ENCODE results near the gene LILRB5. TPM values are rescaled to one million over a fixed set of nuclear protein-coding genes. Genes with fewer than 3 reads are reported as not detected.

Gene LILRB5
- total and polyA plus RNA-seq, 2 of the 4 experiments (the other 2 are of a cell fraction) = not detected

DNA sequence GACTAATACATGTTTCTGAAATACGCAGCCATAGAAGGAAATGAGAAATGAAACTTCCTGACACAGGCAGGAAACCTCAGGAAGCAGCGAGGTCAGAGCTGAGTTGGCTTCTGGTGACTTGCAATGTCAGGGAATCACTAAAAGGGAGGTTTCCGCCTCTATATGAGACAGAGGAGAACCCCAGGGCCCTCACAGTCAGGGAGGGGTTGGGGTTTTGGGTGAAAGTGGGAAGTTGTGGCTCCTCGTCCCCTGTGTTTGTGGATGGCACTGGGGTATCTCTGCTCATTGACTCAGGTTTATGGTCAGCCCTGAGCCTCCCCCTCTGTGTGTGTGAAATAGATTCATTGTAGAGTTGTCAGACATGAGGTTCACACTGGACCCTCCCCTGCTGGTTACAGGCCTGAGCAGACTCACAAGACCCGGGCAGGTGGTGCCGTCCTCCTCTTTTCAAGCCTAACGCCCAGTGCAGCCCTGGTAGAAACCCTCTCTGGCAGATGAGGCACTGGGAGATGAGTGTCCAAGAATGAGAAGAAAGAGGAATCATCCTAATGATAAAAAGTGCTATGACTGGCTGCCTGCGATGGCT, 9.0 kb downstream of the LILRB5 start:
- BruUV-seq (replicated peaks) = no TSS peak
- H3K27me3 ChIP-seq (ENCODE audit: control insufficient read depth, insufficient read depth, low read length) = peaks cover 5% of the 10 kb centered on the region
- no peak overlapping the region for H4K5ac ChIP-seq (ENCODE audit: low read depth, low read length)
- no peak overlapping the region for H2AK9ac ChIP-seq (replicated peaks; ENCODE audit: low read depth, low read length, poor library complexity)
- no peak overlapping the region for H4K91ac ChIP-seq (ENCODE audit: insufficient read depth, low read depth, low read length)
- no peak overlapping the region for H3K23ac ChIP-seq (ENCODE audit: low read depth, low read length)
- dilution Hi-C loops (cut with HindIII; ENCODE audit: low sequenced_read_pairs, unreplicated experiment) = no loop called here
- H2BK15ac ChIP-seq (ENCODE audit: low read depth, low read length) = no peak overlapping the region
- no peak overlapping the region for H3K9ac ChIP-seq (ENCODE audit: low read depth, low read length)
- no peaks in the 10 kb centered on the region for H4K20me1 ChIP-seq (ENCODE audit: insufficient read depth, low read length)
- ATAC-seq (ENCODE audit: low read depth) (no peak), DNase-seq (peak; percentile 26)
- no peak overlapping the region for H3K4me3 ChIP-seq (ENCODE audit: insufficient read depth, low read depth, low read length)
- H3K56ac ChIP-seq (ENCODE audit: extremely low read depth, insufficient read depth, low read length) = no peak overlapping the region
- H2BK20ac ChIP-seq (ENCODE audit: low read depth, low read length) = no peak overlapping the region
- H3K79me1 ChIP-seq (ENCODE audit: low read depth in 1 of 2, low read length in 2 of 2) = no peaks in the 10 kb centered on the region
- ChIA-PET POLR2A (ENCODE audit: unreplicated experiment) (no interaction called here), CTCF (no interaction called here)
- H2BK5ac ChIP-seq (ENCODE audit: low read depth, low read length, poor library complexity, severe bottlenecking) = no peak overlapping the region
- H3K14ac ChIP-seq (replicated peaks; ENCODE audit: low read depth, low read length) = no peak overlapping the region
- H3K18ac ChIP-seq (ENCODE audit: low read depth, low read length) = no peak overlapping the region
- H2AFZ ChIP-seq (replicated peaks; ENCODE audit: low read length, poor library complexity) = peak overlapping the region; percentile 63
- no peak overlapping the region for H3K4me2 ChIP-seq (ENCODE audit: low read depth, low read length)
- intact Hi-C loops (cut with micrococcal nuclease) = no loop called here
- no peak overlapping the region for H3K4ac ChIP-seq (ENCODE audit: low read depth, low read length)
- H3K36me3 ChIP-seq (ENCODE audit: control insufficient read depth, insufficient read depth, low read length) = no peaks in the 10 kb centered on the region
- TF ChIP-seq FOS (IDR thresholded peaks at IDR 0.05; ENCODE audit: low read depth, low read length) (no peak), MXI1 (IDR thresholded peaks at IDR 0.05; ENCODE audit: borderline replicate concordance, low read depth, low read length) (no peak), BHLHE40 (IDR thresholded peaks at IDR 0.05; ENCODE audit: low read depth, low read length) (no peak), RCOR1 (IDR thresholded peaks at IDR 0.05; ENCODE audit: insufficient replicate concordance, low read length) (no peak), SMC3 (IDR thresholded peaks at IDR 0.05; ENCODE audit: low read depth, low read length) (no peak), NFE2L2 (IDR thresholded peaks at IDR 0.05; ENCODE audit: low read depth, low read length) (no peak), MAZ (IDR thresholded peaks at IDR 0.05; ENCODE audit: borderline replicate concordance, low read depth, low read length) (no peak), CHD1 (IDR thresholded peaks at IDR 0.05; ENCODE audit: low read depth, low read length) (no peak)
- TF ChIP-seq, protein P1, sequence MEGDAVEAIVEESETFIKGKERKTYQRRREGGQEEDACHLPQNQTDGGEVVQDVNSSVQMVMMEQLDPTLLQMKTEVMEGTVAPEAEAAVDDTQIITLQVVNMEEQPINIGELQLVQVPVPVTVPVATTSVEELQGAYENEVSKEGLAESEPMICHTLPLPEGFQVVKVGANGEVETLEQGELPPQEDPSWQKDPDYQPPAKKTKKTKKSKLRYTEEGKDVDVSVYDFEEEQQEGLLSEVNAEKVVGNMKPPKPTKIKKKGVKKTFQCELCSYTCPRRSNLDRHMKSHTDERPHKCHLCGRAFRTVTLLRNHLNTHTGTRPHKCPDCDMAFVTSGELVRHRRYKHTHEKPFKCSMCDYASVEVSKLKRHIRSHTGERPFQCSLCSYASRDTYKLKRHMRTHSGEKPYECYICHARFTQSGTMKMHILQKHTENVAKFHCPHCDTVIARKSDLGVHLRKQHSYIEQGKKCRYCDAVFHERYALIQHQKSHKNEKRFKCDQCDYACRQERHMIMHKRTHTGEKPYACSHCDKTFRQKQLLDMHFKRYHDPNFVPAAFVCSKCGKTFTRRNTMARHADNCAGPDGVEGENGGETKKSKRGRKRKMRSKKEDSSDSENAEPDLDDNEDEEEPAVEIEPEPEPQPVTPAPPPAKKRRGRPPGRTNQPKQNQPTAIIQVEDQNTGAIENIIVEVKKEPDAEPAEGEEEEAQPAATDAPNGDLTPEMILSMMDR (conservative IDR thresholded peaks at IDR 0.05; ENCODE audit: low read depth, low read length) = no peak
- TF ChIP-seq, protein P2, sequence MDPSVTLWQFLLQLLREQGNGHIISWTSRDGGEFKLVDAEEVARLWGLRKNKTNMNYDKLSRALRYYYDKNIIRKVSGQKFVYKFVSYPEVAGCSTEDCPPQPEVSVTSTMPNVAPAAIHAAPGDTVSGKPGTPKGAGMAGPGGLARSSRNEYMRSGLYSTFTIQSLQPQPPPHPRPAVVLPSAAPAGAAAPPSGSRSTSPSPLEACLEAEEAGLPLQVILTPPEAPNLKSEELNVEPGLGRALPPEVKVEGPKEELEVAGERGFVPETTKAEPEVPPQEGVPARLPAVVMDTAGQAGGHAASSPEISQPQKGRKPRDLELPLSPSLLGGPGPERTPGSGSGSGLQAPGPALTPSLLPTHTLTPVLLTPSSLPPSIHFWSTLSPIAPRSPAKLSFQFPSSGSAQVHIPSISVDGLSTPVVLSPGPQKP (IDR thresholded peaks at IDR 0.05; ENCODE audit: borderline replicate concordance, low read depth, low read length) = no peak
- no peak overlapping the region for H4K8ac ChIP-seq (ENCODE audit: low read depth in 2 of 2, low read length in 2 of 2)
- H2BK120ac ChIP-seq (ENCODE audit: low read depth, low read length) = no peak overlapping the region
- H3K27ac ChIP-seq (ENCODE audit: insufficient read depth, low read length) = no peak overlapping the region
- no peaks in the 10 kb centered on the region for H3K4me1 ChIP-seq (ENCODE audit: control insufficient read depth, insufficient read depth, low read length)
- H3K9me3 ChIP-seq (ENCODE audit: control insufficient read depth, insufficient read depth, low read length) = no peaks in the 10 kb centered on the region
- H3K9me1 ChIP-seq (ENCODE audit: insufficient read depth, low read length) = no peaks in the 10 kb centered on the region
- WGBS, 2 experiments (ENCODE audit: extremely low coverage in 2 of 2, insufficient read length in 1 of 2) = 59% methylated on average over 5 of the region's 8 CpGs; no CpG with 5 or more reads in 1 of the 2 experiments
- H2AK5ac ChIP-seq (ENCODE audit: low read depth, low read length) = no peak overlapping the region
- in situ Hi-C loops (cut with MboI; ENCODE audit: low sequenced_read_pairs) = no loop called here
